Measurements from ENCODE around the gene CYP1A1. TPM values are rescaled to one million over a fixed set of nuclear protein-coding genes. Genes with fewer than 3 reads are reported as not detected.
"Not testable (repeated sequence)": the region's sequence is repeated elsewhere in the genome, so short reads cannot be mapped to it uniquely, and the experiment has no call there.

Gene CYP1A1
- total and polyA plus RNA-seq, 2 donors (not counting 1 experiment from before 2014, with no cell fraction given): under 0.01 TPM; not detected in 1

- no peak overlapping the region for H2AFZ ChIP-seq (ENCODE audit: low read length)
- TF ChIP-seq EZH2 (IDR thresholded peaks at IDR 0.05; ENCODE audit: low read length, missing control alignments): no peak
- no peak for TF ChIP-seq CTCF (conservative IDR thresholded peaks at IDR 0.05 in 1 of 2, IDR thresholded peaks at IDR 0.05 in 1 of 2; ENCODE audit: low read depth in 1 of 2, low read length in 2 of 2)
Measured at GRCh38 chr15:74733269-74733668, 7.9 kb upstream of the CYP1A1 start.

GRCh38 chr15:74732846-74733245 is 7.5 kb upstream of the CYP1A1 start:
- Histone ChIP-seq H3K79me2 (ENCODE audit: control insufficient read depth, insufficient read depth, low read length) (no peaks in the 10 kb centered on the region), H4K20me1 (ENCODE audit: control insufficient read depth, extremely low read depth, insufficient read depth, low read length) (peaks cover under 1% of the 10 kb centered on the region), H3K4me1 (ENCODE audit: control insufficient read depth, extremely low read depth, insufficient read depth, low read length) (no peaks in the 10 kb centered on the region), H3K4me3 (replicated peaks in 1 of 4; ENCODE audit: control extremely low read depth in 1 of 4, insufficient read depth in 1 of 4, low read depth in 3 of 4, low read length in 4 of 4) (no peak overlapping the region), H3K4me2 (ENCODE audit: extremely low read depth, insufficient read depth, low read length) (no peak overlapping the region), H3K36me3 (ENCODE audit: control insufficient read depth, insufficient read depth, low read length) (no peaks in the 10 kb centered on the region), H3K9me3 (ENCODE audit: control insufficient read depth, insufficient read depth, low read depth, low read length) (no peaks in the 10 kb centered on the region), H3K27ac (ENCODE audit: insufficient read depth, low read length) (no peak overlapping the region), H3K27me3 (ENCODE audit: control insufficient read depth, insufficient read depth, low read length) (peaks cover 26% of the 10 kb centered on the region), H3K9ac (ENCODE audit: insufficient read depth, low read length) (no peak overlapping the region), H2AFZ (ENCODE audit: low read length) (no peak overlapping the region)
- no peak for DNase-seq (ENCODE audit: low read depth in 2 of 2)
- TF ChIP-seq EZH2 (IDR thresholded peaks at IDR 0.05; ENCODE audit: low read length, missing control alignments) (no peak), CTCF (conservative IDR thresholded peaks at IDR 0.05 in 1 of 2, IDR thresholded peaks at IDR 0.05 in 1 of 2; ENCODE audit: low read depth in 1 of 2, low read length in 2 of 2) (no peak)

More at GRCh38 chr15:74733269-74733668, 7.9 kb upstream of the CYP1A1 start:
- Histone ChIP-seq H3K4me2 (ENCODE audit: extremely low read depth, insufficient read depth, low read length) (no peak overlapping the region), H3K79me2 (ENCODE audit: control insufficient read depth, insufficient read depth, low read length) (no peaks in the 10 kb centered on the region), H3K36me3 (ENCODE audit: control insufficient read depth, insufficient read depth, low read length) (no peaks in the 10 kb centered on the region), H3K4me1 (ENCODE audit: control insufficient read depth, extremely low read depth, insufficient read depth, low read length) (no peaks in the 10 kb centered on the region), H3K9me3 (ENCODE audit: control insufficient read depth, insufficient read depth, low read depth, low read length) (no peaks in the 10 kb centered on the region), H4K20me1 (ENCODE audit: control insufficient read depth, extremely low read depth, insufficient read depth, low read length) (peaks cover 2% of the 10 kb centered on the region), H3K27ac (ENCODE audit: insufficient read depth, low read length) (no peak overlapping the region), H3K9ac (ENCODE audit: insufficient read depth, low read length) (no peak overlapping the region), H3K4me3 (replicated peaks in 1 of 4; ENCODE audit: control extremely low read depth in 1 of 4, insufficient read depth in 1 of 4, low read depth in 3 of 4, low read length in 4 of 4) (no peak overlapping the region), H3K27me3 (ENCODE audit: control insufficient read depth, insufficient read depth, low read length) (peaks cover 26% of the 10 kb centered on the region)
- no peak for DNase-seq (ENCODE audit: low read depth in 2 of 2)

- H3K4me3 ChIP-seq (replicated peaks in 1 of 4; ENCODE audit: control extremely low read depth in 1 of 4, insufficient read depth in 1 of 4, low read depth in 3 of 4, low read length in 4 of 4): no peak overlapping the region
- H3K4me2 ChIP-seq (ENCODE audit: extremely low read depth, insufficient read depth, low read length): no peak overlapping the region
- no peak overlapping the region for H2AFZ ChIP-seq (ENCODE audit: low read length)
- no peaks in the 10 kb centered on the region for H4K20me1 ChIP-seq (ENCODE audit: control insufficient read depth, extremely low read depth, insufficient read depth, low read length)
- no peak overlapping the region for H3K9ac ChIP-seq (ENCODE audit: insufficient read depth, low read length)
- no peak overlapping the region for H3K27ac ChIP-seq (ENCODE audit: insufficient read depth, low read length)
- TF ChIP-seq CTCF (conservative IDR thresholded peaks at IDR 0.05 in 1 of 2, IDR thresholded peaks at IDR 0.05 in 1 of 2; ENCODE audit: low read depth in 1 of 2, low read length in 2 of 2): no peak
- TF ChIP-seq EZH2 (IDR thresholded peaks at IDR 0.05; ENCODE audit: low read length, missing control alignments): no peak
- H3K79me2 ChIP-seq (ENCODE audit: control insufficient read depth, insufficient read depth, low read length): no peaks in the 10 kb centered on the region
- H3K4me1 ChIP-seq (ENCODE audit: control insufficient read depth, extremely low read depth, insufficient read depth, low read length): no peaks in the 10 kb centered on the region
- no peak for DNase-seq (ENCODE audit: low read depth in 2 of 2)
- H3K36me3 ChIP-seq (ENCODE audit: control insufficient read depth, insufficient read depth, low read length): no peaks in the 10 kb centered on the region
- H3K27me3 ChIP-seq (ENCODE audit: control insufficient read depth, insufficient read depth, low read length): peaks cover 38% of the 10 kb centered on the region
- no peaks in the 10 kb centered on the region for H3K9me3 ChIP-seq (ENCODE audit: control insufficient read depth, insufficient read depth, low read depth, low read length)
Measured at GRCh38 chr15:74730619-74731316, 5.4 kb upstream of the CYP1A1 start.

- not testable (repeated sequence) for H3K79me2 ChIP-seq (ENCODE audit: control insufficient read depth, insufficient read depth, low read length); H3K9ac ChIP-seq (ENCODE audit: insufficient read depth, low read length); H3K36me3 ChIP-seq (ENCODE audit: control insufficient read depth, insufficient read depth, low read length); H3K4me3 ChIP-seq (replicated peaks in 1 of 4; ENCODE audit: control extremely low read depth in 1 of 4, insufficient read depth in 1 of 4, low read depth in 3 of 4, low read length in 4 of 4); H3K4me1 ChIP-seq (ENCODE audit: control insufficient read depth, extremely low read depth, insufficient read depth, low read length); H3K27ac ChIP-seq (ENCODE audit: insufficient read depth, low read length); H3K4me2 ChIP-seq (ENCODE audit: extremely low read depth, insufficient read depth, low read length); H2AFZ ChIP-seq (ENCODE audit: low read length); DNase-seq (ENCODE audit: low read depth in 2 of 2); H4K20me1 ChIP-seq (ENCODE audit: control insufficient read depth, extremely low read depth, insufficient read depth, low read length); H3K9me3 ChIP-seq (ENCODE audit: control insufficient read depth, insufficient read depth, low read depth, low read length)
- peaks cover 40% of the 10 kb centered on the region for H3K27me3 ChIP-seq (ENCODE audit: control insufficient read depth, insufficient read depth, low read length)
Measured at GRCh38 chr15:74729372-74729771, 4.0 kb upstream of the CYP1A1 start.

GRCh38 chr15:74728699-74729098 is 3.4 kb upstream of the CYP1A1 start:
- not testable (repeated sequence) for H3K4me3 ChIP-seq (replicated peaks in 1 of 4; ENCODE audit: control extremely low read depth in 1 of 4, insufficient read depth in 1 of 4, low read depth in 3 of 4, low read length in 4 of 4); H2AFZ ChIP-seq (ENCODE audit: low read length); H3K79me2 ChIP-seq (ENCODE audit: control insufficient read depth, insufficient read depth, low read length); H3K4me2 ChIP-seq (ENCODE audit: extremely low read depth, insufficient read depth, low read length); H3K36me3 ChIP-seq (ENCODE audit: control insufficient read depth, insufficient read depth, low read length); H3K9me3 ChIP-seq (ENCODE audit: control insufficient read depth, insufficient read depth, low read depth, low read length); H4K20me1 ChIP-seq (ENCODE audit: control insufficient read depth, extremely low read depth, insufficient read depth, low read length); H3K4me1 ChIP-seq (ENCODE audit: control insufficient read depth, extremely low read depth, insufficient read depth, low read length); DNase-seq (ENCODE audit: low read depth in 2 of 2); H3K9ac ChIP-seq (ENCODE audit: insufficient read depth, low read length); H3K27ac ChIP-seq (ENCODE audit: insufficient read depth, low read length)
- H3K27me3 ChIP-seq (ENCODE audit: control insufficient read depth, insufficient read depth, low read length): peaks cover 36% of the 10 kb centered on the region

Data from fibroblast of lung (primary cell).